ENCODE data around the gene UNC119.

The UNC119 gene

GRCh38 chr17:28519236-28519635 lies 33.2 kb downstream of the UNC119 start:
- no peak for DNase-seq

- no peak for DNase-seq
Measured at GRCh38 chr17:28518578-28518977, 33.8 kb downstream of the UNC119 start.

GRCh38 chr17:28518132-28518531 lies 34.3 kb downstream of the UNC119 start:
- DNase-seq = peak; percentile 52 to 64 (median 56)

- DNase-seq = no peak
Measured at GRCh38 chr17:28515518-28515917, 36.9 kb downstream of the UNC119 start.

- DNase-seq = no peak
Measured at GRCh38 chr17:28514561-28515002, 37.8 kb downstream of the UNC119 start.

GRCh38 chr17:28513476-28513875 lies 38.9 kb downstream of the UNC119 start:
- no peak for DNase-seq

- peak in 1 of 3 donors; percentile 24 for DNase-seq
Measured at GRCh38 chr17:28511858-28512461, 40.5 kb downstream of the UNC119 start.

GRCh38 chr17:28509789-28510188 lies 42.6 kb downstream of the UNC119 start:
- DNase-seq = peak; percentile 86 to 92 (median 92)

- DNase-seq = no peak
Measured at GRCh38 chr17:28508211-28508724, 44.2 kb downstream of the UNC119 start.

- DNase-seq = no peak
Measured at GRCh38 chr17:28507567-28508203, 44.7 kb downstream of the UNC119 start.

GRCh38 chr17:28506763-28507487 lies 45.5 kb downstream of the UNC119 start:
- peak; percentile 19 to 54 (median 41) for DNase-seq

- no peak for DNase-seq
Measured at GRCh38 chr17:28505986-28506665, 46.3 kb downstream of the UNC119 start, which contains the start of gene FOXN1. TSS of gene FOXN1 (plus strand) at chr17:28506348. CDS start at chr17:28523970, 17,622 bp downstream.

GRCh38 chr17:28503420-28503819 lies 49.0 kb downstream of the UNC119 start:
- no peak for DNase-seq

- DNase-seq = no peak
Measured at GRCh38 chr17:28501421-28502284, 50.8 kb downstream of the UNC119 start.

GRCh38 chr17:28500712-28501379 lies 51.6 kb downstream of the UNC119 start:
- peak; percentile 20 to 59 (median 32) for DNase-seq

- DNase-seq = no peak
Measured at GRCh38 chr17:28499684-28500357, 52.6 kb downstream of the UNC119 start.

GRCh38 chr17:28499364-28499664 lies 53.1 kb downstream of the UNC119 start:
- DNase-seq = no peak

- DNase-seq = no peak
Measured at GRCh38 chr17:28498652-28499363, 53.6 kb downstream of the UNC119 start.

GRCh38 chr17:28497931-28498330 lies 54.5 kb downstream of the UNC119 start:
- DNase-seq = no peak
